KOPT-K1 (cell line): ENCODE data around the gene PTH2.
A peak's percentile ranks its signal among the peaks of the same experiment; 100 is the strongest.
"Not testable (repeated sequence)": the region's sequence is repeated elsewhere in the genome, so short reads cannot be mapped to it uniquely, and the experiment has no call there.

Experiments used
- H3K27ac ChIP-seq: fragments of 200-600 bp; sonication (generic); 2 replicates; pipeline ENCODE4 v1.5.1; 2016; ENCODE audit warnings: antibody characterized with exemption, mild to moderate bottlenecking, low read depth, low read length; ENCODE audit not compliant: poor library complexity, severe bottlenecking
- H3K36me3 ChIP-seq: fragments of 200-600 bp; sonication (generic); 2 replicates; pipeline ENCODE4 v1.5.1; 2017; ENCODE audit warnings: antibody characterized with exemption, mild to moderate bottlenecking, low read length, moderate library complexity; ENCODE audit not compliant: insufficient read depth
- H3K9me3 ChIP-seq: fragments of 200-600 bp; sonication (generic); 2 replicates; pipeline ENCODE4 v1.5.1; 2017; ENCODE audit warnings: antibody characterized with exemption, low read length, mild to moderate bottlenecking; ENCODE audit not compliant: insufficient read depth, poor library complexity, severe bottlenecking

The PTH2 gene, protein sequence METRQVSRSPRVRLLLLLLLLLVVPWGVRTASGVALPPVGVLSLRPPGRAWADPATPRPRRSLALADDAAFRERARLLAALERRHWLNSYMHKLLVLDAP

DNA sequence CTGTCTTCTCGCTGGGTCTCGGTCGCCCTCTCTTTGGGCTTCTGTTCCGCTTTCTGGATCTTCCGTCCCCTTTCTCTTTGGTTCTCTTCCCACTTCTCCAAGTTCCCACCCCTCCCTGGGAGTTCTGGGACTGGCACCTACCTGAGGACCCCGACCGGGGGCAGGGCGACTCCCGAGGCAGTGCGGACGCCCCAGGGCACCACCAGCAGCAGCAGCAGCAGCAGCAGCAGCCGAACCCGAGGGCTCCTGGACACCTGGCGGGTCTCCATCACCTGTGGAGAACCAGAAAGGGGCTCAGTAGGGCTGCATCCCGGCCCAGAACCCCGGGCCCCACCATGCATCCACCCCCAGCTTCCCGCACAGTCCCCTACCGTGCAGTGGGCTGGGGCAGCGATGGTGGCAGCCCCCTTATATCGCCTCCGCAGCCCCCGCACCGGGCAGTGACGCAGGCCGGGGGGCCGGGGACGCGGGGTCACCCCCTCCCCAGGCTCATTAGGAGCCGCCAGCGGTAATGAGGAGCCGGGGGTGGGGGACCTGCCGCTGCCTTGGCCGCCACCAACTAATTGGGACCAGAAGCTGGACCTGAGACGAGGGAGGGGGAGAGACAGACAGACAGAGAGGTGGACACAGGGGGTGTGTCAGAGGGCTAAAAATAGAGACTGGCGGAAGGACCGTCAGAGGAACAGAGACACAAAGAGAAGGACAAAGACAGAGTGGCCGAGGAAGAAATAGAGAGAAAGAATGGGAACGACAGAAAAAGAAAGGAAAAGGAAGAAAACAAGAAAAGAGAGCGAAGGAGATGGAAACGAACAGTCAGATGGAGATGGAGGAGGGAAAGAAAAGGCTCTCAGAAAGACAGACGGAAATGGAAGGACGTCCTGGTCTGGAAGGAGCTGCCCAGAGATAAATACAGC is at the start of gene PTH2:
TSS of gene PTH2 (minus strand) at position 371 of the 914 bp plus-strand sequence. CDS start at position 269, 102 bp downstream.
- Histone ChIP-seq H3K9me3 (no peaks in the 10 kb centered on the region), H3K36me3 (no peaks in the 10 kb centered on the region), H3K27ac (no peak within 1 kb of the TSS)

DNA sequence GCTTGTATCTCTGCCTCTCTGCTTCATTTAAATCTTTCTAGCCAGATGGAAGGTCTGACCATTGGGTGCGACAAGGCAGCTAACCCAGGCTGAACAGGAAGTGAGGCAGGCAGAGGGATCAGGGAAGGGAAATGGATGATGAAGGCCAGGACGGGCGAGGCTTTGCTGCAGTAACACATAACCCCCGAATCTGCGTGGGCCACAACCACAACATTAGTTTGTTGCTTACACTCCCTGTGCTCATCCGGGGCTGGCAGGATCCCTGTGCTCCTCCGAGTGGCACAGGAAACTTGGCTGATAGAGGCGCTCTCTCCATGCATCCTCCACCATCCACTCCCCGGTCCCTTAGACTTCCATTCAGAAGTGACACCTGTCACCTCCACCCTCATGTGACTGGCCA is 49.7 kb upstream of the PTH2 start:
- Histone ChIP-seq H3K9me3 (no peaks in the 10 kb centered on the region), H3K27ac (peak overlapping the region; percentile 85), H3K36me3 (no peaks in the 10 kb centered on the region)

DNA sequence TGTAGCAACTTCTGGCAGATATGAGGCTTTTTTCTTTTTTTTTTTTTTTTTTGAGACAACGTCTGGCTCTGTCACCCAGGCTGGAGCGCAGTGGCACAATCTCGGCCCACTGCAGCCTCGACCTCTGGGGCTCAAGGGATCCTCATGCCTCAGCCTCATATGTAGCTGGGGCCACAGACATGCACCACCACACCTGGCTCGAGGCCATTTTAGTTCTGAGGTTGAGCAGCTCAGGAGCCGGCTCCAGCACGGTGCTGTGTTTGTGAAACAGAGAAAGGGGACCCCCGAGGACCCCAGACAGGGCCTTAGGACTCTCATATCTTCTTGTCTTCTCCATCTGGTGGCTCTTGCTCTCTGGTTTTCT is 47.4 kb upstream of the PTH2 start:
- H3K36me3 ChIP-seq: peaks cover 13% of the 10 kb centered on the region; the same call in 1 of the 2 replicates
- H3K9me3 ChIP-seq: no peaks in the 10 kb centered on the region
- peak overlapping the region; percentile 65 for H3K27ac ChIP-seq

DNA sequence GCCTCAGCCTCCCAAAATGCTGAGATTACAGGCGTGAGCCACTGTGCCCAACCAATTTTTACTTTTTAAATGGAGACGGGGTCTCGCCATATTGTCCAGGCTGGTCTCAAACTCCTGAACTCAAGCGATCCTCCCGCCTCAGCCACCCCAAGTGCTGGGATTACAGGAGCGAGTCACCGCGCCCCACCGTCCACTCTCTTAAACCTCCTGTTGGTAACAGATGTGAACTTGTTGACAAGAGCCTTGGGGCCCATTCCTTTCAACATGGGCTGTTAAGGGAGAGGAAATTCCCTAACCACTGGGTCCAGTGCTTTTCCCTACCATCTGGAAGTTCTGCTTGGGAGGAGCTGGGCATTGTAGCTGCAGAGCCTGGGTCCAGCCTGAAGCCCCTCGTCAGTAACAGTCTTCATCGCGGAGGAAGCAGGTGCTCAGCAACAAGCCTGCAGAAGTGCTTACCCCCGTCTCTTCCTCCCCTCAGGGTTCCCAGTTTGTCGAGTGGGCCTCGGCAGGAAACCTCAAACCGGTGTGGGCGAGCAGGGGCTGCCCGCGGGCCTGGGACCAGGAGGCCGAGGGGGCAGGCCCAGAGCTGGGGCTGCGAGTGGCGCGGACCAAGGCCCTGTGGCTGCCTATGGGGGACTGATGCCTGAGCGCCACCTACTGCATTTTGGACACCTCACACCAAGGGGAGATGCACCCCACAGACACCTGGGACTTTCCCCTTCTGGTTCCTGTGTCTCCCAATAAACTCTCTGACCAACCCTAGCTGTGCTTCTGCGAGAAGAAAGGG is 46.8 kb upstream of the PTH2 start:
- Histone ChIP-seq H3K9me3 (no peaks in the 10 kb centered on the region), H3K27ac (peak overlapping the region; percentile 65), H3K36me3 (peaks cover 18% of the 10 kb centered on the region)

DNA sequence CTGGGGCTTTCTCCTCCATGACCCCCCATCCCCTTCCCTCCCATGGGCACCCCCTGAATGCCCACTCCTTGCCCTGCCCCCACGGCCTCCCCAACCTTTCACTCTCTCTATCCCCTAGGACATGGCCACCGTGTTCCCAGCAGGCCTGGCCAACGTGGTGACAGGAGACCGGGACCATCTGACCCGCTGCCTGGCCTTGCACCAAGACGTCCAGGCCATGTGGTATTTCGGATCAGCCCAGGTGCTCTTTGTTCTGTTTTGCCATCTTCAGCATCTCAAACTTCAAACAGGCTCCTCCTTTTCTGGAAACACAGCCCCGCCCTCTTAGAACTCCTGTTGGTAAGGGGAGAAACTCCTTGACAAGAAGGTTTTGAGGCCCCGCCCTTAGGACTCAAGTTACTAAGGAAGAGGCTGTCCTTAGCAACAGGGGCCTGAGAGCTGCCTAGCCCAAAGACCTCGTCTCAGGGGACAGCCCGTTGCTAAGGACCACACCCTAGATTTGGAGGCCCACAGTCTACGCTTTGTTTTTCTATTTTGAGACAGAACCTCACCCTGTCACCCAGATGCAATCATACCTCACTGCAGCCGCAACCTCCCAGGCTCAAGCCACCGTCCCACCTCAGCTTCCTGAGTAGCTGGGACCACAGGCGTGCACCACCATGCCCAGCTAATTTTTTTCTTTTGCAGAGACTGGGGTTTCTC is 45.7 kb upstream of the PTH2 start:
- no peak overlapping the region for H3K27ac ChIP-seq
- H3K9me3 ChIP-seq: no peaks in the 10 kb centered on the region
- peaks cover 27% of the 10 kb centered on the region for H3K36me3 ChIP-seq

DNA sequence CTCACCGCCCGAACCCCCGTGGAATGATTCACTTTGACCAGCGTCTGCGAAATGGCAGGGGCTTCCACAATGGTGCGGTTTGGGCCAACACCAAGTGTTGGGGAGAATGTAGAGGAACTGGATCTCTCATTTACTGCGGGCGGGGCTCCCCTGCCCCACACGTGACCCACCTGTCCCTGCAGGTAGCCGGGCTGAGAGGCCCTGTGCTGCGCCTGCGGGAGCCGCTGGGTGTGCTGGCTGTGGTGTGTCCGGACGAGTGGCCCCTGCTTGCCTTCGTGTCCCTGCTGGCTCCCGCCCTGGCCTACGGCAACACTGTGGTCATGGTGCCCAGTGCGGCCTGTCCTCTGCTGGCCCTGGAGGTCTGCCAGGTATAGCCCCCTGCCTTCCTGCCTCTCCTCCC is 45.0 kb upstream of the PTH2 start:
- Histone ChIP-seq H3K36me3 (peaks cover 27% of the 10 kb centered on the region), H3K27ac (no peak overlapping the region)

DNA sequence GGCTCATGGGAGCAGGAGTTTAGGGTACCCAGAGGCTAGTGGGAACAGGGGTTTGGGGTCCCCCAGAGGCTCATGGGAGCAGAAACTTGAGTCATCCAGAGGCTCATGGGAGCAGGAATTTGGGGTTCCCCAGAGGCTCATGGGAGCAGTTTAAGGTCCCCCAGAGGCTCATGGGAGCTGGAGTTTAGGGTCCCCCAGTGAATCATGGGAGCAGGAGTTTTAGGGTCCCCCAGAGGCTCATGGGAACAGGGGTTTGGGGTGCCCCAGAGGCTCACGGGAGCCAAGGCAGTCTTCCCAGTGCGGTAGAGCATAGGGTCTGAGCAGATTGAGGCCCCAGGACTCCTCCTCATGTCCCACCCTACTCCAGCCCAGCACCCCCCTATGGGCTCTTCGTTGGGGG is 42.1 kb upstream of the PTH2 start:
- H3K36me3 ChIP-seq: peaks cover 32% of the 10 kb centered on the region
- H3K27ac ChIP-seq: no peak overlapping the region
- H3K9me3 ChIP-seq: no peaks in the 10 kb centered on the region

More for the DNA sequence above, 45.0 kb upstream of the PTH2 start:
- no peaks in the 10 kb centered on the region for H3K9me3 ChIP-seq

DNA sequence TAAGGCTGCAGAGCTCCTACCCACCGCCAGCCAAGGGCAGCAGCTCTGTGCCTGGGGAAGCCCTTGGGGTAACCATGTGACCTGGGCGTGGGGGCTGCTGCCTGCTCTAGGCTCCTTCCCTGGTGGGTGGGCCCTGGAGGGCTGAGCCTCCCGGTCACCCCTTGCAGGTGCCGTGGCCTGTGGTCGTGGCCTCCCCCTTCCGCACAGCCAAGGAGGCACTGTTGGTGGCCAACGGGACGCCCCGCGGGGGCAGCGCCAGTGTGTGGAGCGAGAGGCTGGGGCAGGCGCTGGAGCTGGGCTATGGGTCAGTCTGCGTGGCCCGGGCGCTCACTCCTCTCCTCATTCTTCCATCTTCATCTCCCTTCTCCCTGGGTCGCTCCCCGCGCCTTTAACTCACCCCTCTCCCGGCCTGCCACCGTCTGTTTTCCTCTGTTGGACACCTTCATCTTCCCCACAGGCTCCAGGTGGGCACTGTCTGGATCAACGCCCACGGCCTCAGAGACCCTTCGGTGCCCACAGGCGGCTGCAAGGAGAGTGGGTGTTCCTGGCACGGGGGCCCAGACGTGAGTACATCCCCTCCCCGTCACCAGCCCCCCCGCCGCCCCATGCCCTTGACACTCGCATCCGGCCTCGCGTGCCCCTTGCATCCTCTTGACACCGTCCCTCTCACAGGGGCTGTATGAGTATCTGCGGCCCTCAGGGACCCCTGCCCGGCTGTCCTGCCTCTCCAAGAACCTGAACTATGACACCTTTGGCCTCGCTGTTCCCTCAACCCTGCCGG is 40.9 kb upstream of the PTH2 start:
- H3K36me3 ChIP-seq: peaks cover 45% of the 10 kb centered on the region

DNA sequence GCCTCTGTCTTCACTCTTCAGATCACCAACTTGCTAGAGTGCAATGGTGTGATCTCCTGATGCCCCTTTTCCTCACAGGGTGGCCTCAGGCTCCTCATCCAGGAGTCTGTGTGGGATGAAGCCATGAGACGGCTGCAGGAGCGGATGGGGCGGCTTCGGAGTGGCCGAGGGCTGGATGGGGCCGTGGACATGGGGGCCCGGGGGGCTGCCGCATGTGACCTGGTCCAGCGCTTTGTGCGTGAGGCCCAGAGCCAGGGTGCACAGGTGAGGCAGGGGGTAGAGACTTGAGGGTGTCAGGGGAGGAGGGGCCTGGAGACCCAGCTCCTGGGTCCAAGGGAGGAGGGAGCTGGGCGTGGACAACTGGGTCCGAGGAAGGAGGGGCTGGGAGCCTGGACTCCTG is 39.3 kb upstream of the PTH2 start:
- no peak overlapping the region for H3K27ac ChIP-seq
- H3K36me3 ChIP-seq: peaks cover 49% of the 10 kb centered on the region
- H3K9me3 ChIP-seq: no peaks in the 10 kb centered on the region

More for the DNA sequence above, 40.9 kb upstream of the PTH2 start:
- H3K9me3 ChIP-seq: no peaks in the 10 kb centered on the region
- H3K27ac ChIP-seq: no peak overlapping the region

DNA sequence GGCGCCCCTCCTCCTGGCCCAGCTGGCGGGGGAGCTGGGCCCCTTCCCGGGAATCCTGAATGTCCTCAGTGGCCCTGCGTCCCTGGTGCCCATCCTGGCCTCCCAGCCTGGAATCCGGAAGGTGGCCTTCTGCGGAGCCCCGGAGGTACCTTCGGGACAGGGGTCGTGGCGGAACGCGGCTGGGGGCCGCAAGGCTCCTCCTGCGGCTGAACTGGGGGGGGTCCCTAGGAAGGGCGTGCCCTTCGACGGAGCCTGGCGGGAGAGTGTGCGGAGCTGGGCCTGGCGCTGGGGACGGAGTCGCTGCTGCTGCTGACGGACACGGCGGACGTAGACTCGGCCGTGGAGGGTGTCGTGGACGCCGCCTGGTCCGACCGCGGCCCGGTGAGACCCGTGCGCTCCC is 38.4 kb upstream of the PTH2 start:
- Histone ChIP-seq H3K27ac (no peak overlapping the region), H3K9me3 (no peaks in the 10 kb centered on the region), H3K36me3 (peaks cover 48% of the 10 kb centered on the region)

DNA sequence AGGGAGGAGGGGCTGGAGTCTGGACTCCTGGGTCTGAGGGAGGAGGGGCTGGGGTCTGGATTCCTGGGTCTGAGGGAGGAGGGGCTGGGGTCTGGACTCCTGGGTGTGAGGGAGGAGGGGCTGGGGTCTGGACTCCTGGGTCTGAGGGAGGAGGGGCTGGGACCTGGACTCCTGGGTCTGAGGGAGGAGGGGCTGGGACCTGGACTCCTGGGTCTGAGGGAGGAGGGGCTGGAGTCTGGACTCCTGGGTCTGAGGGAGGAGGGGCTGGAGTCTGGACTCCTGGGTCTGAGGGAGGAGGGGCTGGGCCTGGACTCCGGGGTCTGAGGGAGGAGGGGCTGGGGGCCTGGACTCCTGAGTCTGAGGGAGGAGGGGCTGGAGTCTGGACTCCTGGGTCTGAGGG is 37.9 kb upstream of the PTH2 start:
- peaks cover 49% of the 10 kb centered on the region for H3K36me3 ChIP-seq
- not testable (repeated sequence) for H3K27ac ChIP-seq, H3K9me3 ChIP-seq

DNA sequence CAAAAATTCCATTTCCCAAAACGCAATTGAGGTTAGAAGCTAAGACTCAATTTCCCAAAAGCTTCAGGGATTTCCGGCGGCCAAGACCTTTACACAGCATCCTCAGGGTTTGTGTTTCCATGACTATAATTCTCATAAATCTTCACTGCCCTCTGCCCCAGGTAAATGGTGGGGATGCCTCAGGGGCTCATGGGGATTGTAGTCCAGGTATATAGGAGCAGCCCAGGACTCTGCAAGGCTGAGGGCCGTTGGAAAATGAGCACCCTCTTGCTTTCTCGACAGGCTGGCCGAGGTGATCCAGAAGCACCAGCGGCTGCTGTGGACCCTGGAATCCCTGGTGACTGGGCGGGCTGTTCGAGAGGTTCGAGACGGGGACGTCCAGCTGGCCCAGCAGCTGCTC is 36.1 kb upstream of the PTH2 start:
- H3K27ac ChIP-seq: no peak overlapping the region
- H3K9me3 ChIP-seq: no peaks in the 10 kb centered on the region
- peaks cover 32% of the 10 kb centered on the region for H3K36me3 ChIP-seq

DNA sequence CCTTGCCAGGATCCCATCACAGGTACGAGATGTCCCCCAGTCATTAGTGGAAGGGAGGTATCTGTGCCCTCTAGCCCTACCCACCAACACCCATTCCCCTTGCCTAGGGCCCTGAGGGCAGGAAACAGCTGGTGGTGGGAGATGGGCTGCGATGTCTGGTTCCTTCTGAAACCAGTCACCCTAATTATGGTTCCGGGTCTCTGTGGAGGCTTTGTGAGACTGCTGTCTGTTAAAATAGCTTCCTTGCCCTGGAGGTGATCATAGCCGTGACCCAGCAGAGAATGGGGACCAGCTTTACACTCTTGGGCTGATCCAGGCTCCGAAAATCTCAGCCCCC is 35.3 kb upstream of the PTH2 start:
- Histone ChIP-seq H3K36me3 (peaks cover 29% of the 10 kb centered on the region), H3K9me3 (no peaks in the 10 kb centered on the region), H3K27ac (peak overlapping the region; percentile 29)

DNA sequence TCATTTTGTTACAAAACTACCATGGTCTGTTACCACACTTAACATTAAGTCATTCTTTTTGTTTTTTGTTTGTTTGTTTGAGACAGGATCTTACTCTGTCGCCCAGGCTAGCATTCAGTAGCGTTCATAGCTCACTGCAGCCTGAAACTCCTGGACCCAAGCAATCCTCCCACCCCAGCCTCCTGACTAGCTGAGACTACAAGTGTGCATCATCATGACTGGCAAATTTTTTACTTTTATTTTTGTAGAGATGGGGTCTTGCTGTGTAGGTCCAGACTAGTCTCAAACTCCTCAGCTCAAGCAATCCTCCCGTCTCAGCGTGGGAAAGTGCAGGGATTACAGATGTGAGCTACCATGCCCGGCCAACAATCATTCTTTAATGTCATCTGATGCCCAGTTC is 33.1 kb upstream of the PTH2 start:
- H3K27ac ChIP-seq: no peak overlapping the region
- no peaks in the 10 kb centered on the region for H3K9me3 ChIP-seq
- H3K36me3 ChIP-seq: peaks cover 29% of the 10 kb centered on the region
